ENCODE measurements around the gene PALS2.

- TF ChIP-seq CTCF (IDR thresholded peaks at IDR 0.05) = no peak
- TF ChIP-seq POLR2A (IDR thresholded peaks at IDR 0.05) = no peak
- no peak for TF ChIP-seq POLR2AphosphoS5 (IDR thresholded peaks at IDR 0.05)
- TF ChIP-seq EP300 (IDR thresholded peaks at IDR 0.05) = no peak
These were observed 31.4 kb downstream of the PALS2 start for GRCh38 chr7:24604630-24605029.

All from gastroesophageal sphincter (tissue), 3 donors.